GM21737 (cell line): ENCODE data around the gene SVEP1.

Source experiments
- ATAC-seq: cut with Tn5 transposase; IDR thresholded peaks from one replicate; pipeline ENCODE4 v1.9.1; 2021; ENCODE audit warnings: mild to moderate bottlenecking, moderate library complexity; ENCODE audit not compliant: unreplicated experiment

Gene SVEP1

DNA sequence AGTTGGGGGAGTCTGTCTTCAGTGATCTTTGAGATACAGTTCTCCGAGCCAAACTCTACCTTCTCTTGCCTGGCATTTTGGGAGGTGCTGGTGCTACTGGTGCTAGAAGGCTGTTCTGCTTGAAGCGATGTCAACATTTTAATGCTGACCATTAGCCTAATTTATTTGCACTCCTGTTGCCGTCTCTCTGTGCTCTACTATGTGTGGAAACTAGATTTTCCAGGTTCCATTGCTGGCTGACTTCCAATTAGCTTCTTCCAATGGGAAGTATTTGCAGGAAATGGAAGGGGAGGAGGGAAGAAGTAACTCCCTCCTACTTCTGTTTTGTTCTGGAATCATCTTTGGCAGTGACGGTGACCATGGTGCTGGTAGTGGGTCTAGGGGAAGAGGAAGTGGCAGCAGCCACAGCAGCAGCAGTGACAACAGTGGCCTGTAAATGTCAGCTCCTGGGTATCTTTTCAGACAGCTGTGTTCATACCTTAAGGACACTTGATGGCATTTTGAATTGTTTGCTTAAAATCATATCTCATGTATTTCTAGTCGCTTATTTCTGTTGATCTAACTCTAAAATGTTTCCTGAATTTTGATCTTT is 249.8 kb downstream of the SVEP1 start:
- no peak for ATAC-seq

GRCh38 chr9:110328763-110329162 is 250.8 kb downstream of the SVEP1 start:
- no peak for ATAC-seq

GRCh38 chr9:110327716-110328115 is 251.8 kb downstream of the SVEP1 start:
- no peak for ATAC-seq

DNA sequence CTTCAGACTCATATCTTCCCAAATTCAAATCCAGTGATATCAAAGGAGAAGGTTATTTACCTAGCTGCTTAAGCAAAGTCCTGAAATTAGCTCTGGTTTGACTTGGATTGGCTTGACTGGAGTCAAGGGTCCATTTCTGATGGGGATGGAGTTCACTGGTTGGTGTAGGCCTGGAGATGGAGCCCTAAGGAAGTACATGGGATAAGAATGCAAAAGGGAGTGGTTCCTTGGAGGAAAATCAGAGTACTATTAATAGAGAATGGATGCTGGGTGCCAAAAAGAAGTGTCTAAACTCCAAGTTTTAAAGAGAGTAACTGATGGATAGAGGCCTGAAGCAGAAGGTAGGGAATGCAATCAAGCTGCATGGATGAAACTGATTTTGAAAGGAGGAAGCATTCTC is 255.7 kb downstream of the SVEP1 start:
- ATAC-seq, result no peak

- no peak for ATAC-seq
Measured at GRCh38 chr9:110320651-110321445, 258.7 kb downstream of the SVEP1 start.

GRCh38 chr9:110319781-110320492 is 259.6 kb downstream of the SVEP1 start:
- ATAC-seq, result no peak

- ATAC-seq, result no peak
Measured at GRCh38 chr9:110317911-110318310, 261.6 kb downstream of the SVEP1 start.

DNA sequence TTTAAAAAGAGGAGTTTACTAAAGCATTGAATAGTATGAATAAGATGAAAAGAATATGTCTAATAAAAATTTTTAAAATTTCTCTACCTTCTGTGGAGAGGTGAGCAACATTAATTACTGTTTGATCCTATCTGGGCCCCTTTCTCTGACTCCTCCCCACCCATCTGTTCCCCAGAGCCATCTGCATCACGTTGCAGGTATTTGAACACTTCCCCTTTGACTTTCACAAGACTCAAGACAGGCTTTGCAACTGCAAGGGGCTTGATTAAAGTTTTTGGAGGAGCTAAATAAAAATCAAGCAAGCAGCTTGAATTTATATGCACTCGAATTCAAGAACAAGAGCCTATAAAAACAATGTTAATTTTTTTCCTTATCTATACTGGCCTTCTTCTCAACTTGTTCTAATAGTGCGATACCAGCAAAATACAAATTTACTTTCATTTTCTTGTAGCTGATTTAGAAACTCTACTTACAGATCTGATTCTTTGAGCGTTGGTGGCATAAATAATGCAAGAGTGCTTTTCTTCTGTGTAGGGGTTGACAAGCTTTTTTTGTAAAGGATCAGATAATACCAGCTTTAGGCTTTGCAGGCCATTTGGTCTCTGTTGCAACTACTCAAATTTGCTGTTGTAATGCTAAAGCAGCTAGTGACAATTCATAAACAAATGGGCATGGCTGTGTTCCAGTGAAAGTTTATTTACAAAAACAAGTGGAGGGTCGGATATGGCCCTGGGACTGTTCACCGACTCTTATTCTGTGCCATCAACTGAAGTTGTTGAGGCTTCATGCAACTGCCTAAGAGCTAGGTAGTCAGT is 263.1 kb downstream of the SVEP1 start:
- peak; percentile 98 for ATAC-seq
